ENCODE results near the gene ERC1.

DNA sequence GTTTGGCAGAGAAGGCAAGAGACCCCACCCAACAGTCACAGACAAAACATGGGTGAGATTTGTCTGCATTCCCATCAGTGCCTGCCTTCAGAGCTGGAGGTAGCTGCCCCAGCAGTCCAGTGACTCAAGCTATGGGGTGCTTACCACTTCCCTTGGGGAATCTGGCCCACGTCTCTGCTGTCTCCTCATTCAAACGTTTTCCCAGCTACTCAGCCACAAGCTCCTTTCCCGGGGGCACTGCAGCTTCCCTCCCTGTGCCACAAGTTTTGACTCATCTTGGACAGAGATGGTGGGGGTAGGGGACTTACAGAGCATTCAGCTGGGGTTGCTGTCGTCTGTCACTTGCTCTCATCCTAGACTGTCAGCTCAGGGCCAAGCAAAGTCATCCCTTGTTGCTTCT lies 536.8 kb downstream of the ERC1 start:
- no peak for TF ChIP-seq CTCF (IDR thresholded peaks at IDR 0.05)
- no peak for TF ChIP-seq EP300 (IDR thresholded peaks at IDR 0.05)

All from tibial nerve (tissue), 4 donors.